ENCODE results near the gene KIN.
"Not testable (repeated sequence)": the region's sequence is repeated elsewhere in the genome, so short reads cannot be mapped to it uniquely, and the experiment has no call there.

Gene KIN

DNA sequence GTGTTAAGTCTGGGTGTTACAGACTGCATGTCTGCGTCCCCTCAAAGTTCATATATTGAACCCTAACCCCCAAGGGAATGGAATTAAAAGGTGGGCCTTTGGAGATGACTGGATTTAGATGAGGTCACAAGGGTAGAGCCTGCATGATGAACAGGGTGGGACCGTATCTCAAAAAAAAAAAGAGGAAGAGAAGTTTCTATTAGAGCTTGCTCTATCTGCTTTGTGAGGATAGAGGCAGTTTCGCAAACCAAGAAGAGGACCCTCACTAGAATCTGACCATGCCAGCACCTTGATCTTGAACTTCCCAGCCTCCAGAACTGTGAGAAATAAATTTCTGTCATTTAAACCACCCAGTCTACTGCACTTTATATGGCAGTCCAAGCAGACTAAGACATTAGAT lies 1.4 kb downstream of the KIN start:
- Histone ChIP-seq H3K9me3 (ENCODE audit: severe bottlenecking) (no peaks in the 10 kb centered on the region), H3K27ac (no peak overlapping the region), H3K4me3 (ENCODE audit: low read depth, low read length) (no peak overlapping the region), H3K27me3 (ENCODE audit: insufficient read depth, low read depth, severe bottlenecking) (no peaks in the 10 kb centered on the region), H3K36me3 (peaks cover 3% of the 10 kb centered on the region; the same call in 1 of the 2 replicates)
- TF ChIP-seq, protein P1, sequence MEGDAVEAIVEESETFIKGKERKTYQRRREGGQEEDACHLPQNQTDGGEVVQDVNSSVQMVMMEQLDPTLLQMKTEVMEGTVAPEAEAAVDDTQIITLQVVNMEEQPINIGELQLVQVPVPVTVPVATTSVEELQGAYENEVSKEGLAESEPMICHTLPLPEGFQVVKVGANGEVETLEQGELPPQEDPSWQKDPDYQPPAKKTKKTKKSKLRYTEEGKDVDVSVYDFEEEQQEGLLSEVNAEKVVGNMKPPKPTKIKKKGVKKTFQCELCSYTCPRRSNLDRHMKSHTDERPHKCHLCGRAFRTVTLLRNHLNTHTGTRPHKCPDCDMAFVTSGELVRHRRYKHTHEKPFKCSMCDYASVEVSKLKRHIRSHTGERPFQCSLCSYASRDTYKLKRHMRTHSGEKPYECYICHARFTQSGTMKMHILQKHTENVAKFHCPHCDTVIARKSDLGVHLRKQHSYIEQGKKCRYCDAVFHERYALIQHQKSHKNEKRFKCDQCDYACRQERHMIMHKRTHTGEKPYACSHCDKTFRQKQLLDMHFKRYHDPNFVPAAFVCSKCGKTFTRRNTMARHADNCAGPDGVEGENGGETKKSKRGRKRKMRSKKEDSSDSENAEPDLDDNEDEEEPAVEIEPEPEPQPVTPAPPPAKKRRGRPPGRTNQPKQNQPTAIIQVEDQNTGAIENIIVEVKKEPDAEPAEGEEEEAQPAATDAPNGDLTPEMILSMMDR (IDR thresholded peaks at IDR 0.05; ENCODE audit: low read depth, low read length), result no peak
- no peak for DNase-seq

DNA sequence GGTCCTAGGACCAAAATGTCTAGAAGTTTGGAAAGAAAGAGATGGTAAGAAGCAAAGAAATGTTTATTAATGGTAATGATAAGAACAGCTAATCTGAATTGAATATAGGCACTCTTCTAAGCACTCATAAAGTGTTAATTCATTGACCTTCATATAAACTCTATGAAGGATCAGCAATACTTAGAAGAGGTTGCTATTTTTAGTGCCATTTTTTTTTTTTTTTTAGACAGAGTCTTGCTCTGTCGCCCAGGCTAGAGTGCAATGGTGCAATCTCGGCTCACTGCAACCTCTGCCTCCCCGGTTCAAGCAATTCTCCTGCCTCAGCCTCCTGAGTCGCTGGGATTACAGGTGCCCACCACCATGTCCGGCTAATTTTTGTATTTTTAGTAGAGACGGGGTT lies 5.6 kb downstream of the KIN start:
- H3K9me3 ChIP-seq (ENCODE audit: severe bottlenecking); H3K27ac ChIP-seq; H3K4me3 ChIP-seq (ENCODE audit: low read depth, low read length); H3K36me3 ChIP-seq; H3K27me3 ChIP-seq (ENCODE audit: insufficient read depth, low read depth, severe bottlenecking); DNase-seq: not testable (repeated sequence)

DNA sequence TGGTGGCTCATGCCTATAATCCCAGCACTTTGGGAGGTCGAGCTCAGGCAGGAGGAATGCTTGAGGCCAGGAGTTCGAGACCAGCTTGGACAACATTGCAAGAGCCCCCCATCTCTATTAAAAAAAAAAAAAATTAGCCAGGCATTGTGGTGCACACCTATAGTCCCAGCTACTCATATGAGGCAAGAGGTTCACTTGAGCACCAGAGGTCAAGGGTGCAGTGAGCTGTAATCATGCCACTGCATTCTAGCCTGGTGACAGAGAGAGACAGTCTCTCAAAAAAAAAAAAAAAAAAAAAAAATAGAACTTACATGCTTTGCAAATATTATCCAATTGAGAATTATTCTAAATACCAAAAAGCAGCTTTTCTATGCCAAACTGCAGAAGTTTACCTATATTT lies 11.0 kb downstream of the KIN start:
- TF ChIP-seq, protein P1 (IDR thresholded peaks at IDR 0.05; ENCODE audit: low read depth, low read length), result no peak
- DNase-seq, result no peak
- H3K4me3 ChIP-seq (ENCODE audit: low read depth, low read length), result no peak overlapping the region
- no peak overlapping the region for H3K27ac ChIP-seq
- no peaks in the 10 kb centered on the region for H3K9me3 ChIP-seq (ENCODE audit: severe bottlenecking)
- no peaks in the 10 kb centered on the region for H3K27me3 ChIP-seq (ENCODE audit: insufficient read depth, low read depth, severe bottlenecking)
- H3K36me3 ChIP-seq, result peaks cover 4% of the 10 kb centered on the region; the same call in 1 of the 2 replicates

DNA sequence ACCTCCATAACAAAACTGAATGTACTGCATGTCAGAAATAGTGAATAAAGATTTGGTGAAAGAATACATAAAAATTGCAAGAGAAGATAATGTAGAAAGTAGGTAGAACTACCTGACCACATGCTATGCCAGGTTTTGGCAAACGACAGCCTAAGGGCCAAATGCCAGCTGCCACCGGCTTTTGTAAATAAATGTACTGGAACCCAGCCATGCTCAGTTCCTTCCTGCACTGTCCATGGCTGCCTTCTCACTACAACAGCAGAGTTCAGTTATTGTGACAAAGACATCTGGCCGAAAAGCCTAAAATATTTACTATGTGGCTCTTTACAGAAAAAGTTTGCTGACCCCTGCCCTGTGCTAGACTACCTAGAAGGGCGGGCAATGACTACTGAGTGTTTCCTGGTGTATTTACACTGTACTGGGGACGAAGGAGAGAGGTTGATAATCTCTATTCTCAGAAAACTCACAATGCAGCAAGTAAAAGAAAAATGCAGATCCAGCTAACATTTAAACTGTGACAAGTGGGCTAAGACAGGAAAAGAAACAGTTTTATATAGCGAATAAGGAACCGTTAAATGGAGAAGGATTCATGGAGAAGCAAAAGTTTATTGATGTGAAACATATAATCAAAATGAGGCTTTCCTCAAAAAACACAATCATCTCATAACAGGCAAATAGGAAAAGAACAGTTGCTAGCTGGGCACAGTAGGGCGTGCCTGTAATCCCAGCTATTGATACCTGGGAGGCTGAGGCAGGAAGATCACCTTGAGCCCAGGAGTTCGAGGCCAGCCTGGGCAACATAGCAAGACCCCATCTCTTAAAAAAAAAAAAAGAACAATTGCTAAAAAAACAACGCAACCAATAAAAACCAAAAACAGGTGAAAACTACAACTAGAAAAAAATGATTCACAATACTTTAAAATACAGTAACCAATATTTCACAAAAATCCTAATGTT lies 13.7 kb downstream of the KIN start:
- no peak overlapping the region for H3K27ac ChIP-seq
- no peaks in the 10 kb centered on the region for H3K27me3 ChIP-seq (ENCODE audit: insufficient read depth, low read depth, severe bottlenecking)
- no peak overlapping the region for H3K4me3 ChIP-seq (ENCODE audit: low read depth, low read length)
- TF ChIP-seq, protein P1 (IDR thresholded peaks at IDR 0.05; ENCODE audit: low read depth, low read length), result no peak
- DNase-seq, result no peak
- peaks cover 4% of the 10 kb centered on the region; the same call in 1 of the 2 replicates for H3K36me3 ChIP-seq
- no peaks in the 10 kb centered on the region for H3K9me3 ChIP-seq (ENCODE audit: severe bottlenecking)

DNA sequence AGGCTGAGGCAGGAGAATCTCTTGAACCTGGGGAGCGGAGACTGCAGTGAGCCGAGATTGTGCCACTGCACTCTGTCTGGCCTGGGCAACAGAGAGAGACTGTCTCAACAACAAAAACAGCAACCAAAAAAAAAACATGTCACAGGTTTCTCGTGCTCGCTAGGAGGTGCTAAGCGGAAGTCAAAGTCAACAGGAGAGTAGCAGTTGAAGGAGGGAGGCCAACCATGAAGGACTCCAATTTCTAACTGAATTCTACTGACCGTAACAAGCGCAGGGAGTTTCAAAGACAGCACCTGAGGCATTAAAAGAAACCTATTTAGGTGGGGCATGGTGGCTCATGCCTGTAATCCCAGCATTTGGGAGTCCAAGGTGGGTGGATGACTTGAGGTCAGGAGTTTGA lies 19.4 kb downstream of the KIN start:
- TF ChIP-seq, protein P1 (IDR thresholded peaks at IDR 0.05; ENCODE audit: low read depth, low read length), result no peak
- DNase-seq, result no peak
- no peak overlapping the region for H3K4me3 ChIP-seq (ENCODE audit: low read depth, low read length)
- H3K36me3 ChIP-seq, result no peaks in the 10 kb centered on the region
- no peaks in the 10 kb centered on the region for H3K27me3 ChIP-seq (ENCODE audit: insufficient read depth, low read depth, severe bottlenecking)
- no peak overlapping the region for H3K27ac ChIP-seq
- H3K9me3 ChIP-seq (ENCODE audit: severe bottlenecking), result no peaks in the 10 kb centered on the region

DNA sequence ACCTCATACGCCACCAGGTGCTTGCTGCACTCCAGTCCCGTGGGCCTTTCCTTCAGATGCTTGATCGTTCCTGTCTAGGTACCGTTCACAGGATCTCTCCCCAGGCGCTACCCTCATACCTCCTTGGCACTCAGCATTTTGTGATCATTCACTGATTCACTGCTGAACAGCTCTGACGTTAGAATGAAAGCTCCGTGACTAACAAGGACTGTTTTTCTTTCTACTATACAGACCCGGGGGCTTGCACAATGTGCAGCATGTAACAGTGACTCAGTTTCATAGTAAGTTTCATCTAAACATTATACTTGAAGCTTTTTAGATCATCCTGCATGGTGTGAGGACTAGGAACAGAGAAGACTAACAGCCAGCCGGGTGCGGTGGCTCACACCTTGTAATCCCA lies 20.6 kb downstream of the KIN start:
- TF ChIP-seq, protein P1 (IDR thresholded peaks at IDR 0.05; ENCODE audit: low read depth, low read length), result no peak
- no peak for DNase-seq
- no peaks in the 10 kb centered on the region for H3K9me3 ChIP-seq (ENCODE audit: severe bottlenecking)
- no peak overlapping the region for H3K27ac ChIP-seq
- H3K4me3 ChIP-seq (ENCODE audit: low read depth, low read length), result no peak overlapping the region
- H3K36me3 ChIP-seq, result no peaks in the 10 kb centered on the region
- no peaks in the 10 kb centered on the region for H3K27me3 ChIP-seq (ENCODE audit: insufficient read depth, low read depth, severe bottlenecking)
